Measurements from ENCODE around the gene CARD18.

Gene CARD18

DNA sequence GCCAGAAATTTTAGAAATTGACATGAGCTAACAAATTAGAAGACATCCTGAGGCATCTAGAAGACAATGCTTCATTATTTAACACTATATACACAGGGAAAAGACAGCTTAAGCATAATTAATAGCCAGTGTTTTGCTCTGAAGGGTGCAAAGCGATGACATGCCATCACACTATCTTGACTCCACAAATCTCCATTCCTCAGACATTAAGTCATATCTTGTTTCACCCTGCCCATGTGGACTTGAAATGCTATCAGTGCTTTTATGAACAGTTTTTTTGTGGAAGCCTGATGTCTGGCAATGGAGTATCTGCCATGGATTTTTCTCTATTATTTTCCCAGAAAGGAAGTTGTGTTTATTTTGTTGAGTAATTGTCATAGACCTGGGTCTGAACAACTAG, 2.3 kb downstream of the CARD18 start:
- Histone ChIP-seq H2AFZ (ENCODE audit: low read length, unreplicated experiment) (no peak overlapping the region), H3K4me1 (ENCODE audit: control insufficient read depth, insufficient read depth, low read length, unreplicated experiment) (peaks cover 18% of the 10 kb centered on the region), H3K36me3 (ENCODE audit: insufficient read depth, low read length) (no peaks in the 10 kb centered on the region), H3K27me3 (ENCODE audit: insufficient read depth, low read length) (no peaks in the 10 kb centered on the region), H3K4me3 (ENCODE audit: low read depth, low read length) (no peak overlapping the region), H3K79me2 (ENCODE audit: control insufficient read depth, insufficient read depth, low read length, unreplicated experiment) (no peaks in the 10 kb centered on the region), H3K27ac (ENCODE audit: low read depth, low read length) (no peak overlapping the region)

DNA sequence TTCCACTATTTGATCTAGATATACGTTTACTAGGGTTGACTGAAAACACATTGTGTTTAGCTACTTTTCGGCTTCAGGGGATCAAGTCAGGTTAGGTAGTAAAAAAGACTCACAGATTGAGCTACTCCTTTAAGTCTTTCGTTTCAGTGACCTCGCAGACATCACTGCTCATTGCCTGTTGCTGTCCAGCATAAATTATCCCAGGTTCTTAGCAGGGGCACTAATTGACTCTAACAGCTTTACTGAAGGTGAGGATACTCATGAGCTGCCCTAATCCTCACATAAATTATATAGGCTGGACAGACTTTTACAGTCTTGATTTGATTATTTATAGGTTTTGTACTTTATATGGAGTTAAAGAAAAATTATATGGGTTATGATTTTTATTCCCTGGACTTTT, 3.7 kb downstream of the CARD18 start:
- H2AFZ ChIP-seq (ENCODE audit: low read length, unreplicated experiment) = no peak overlapping the region
- no peak overlapping the region for H3K27ac ChIP-seq (ENCODE audit: low read depth, low read length)
- H3K27me3 ChIP-seq (ENCODE audit: insufficient read depth, low read length) = no peaks in the 10 kb centered on the region
- peaks cover 20% of the 10 kb centered on the region for H3K4me1 ChIP-seq (ENCODE audit: control insufficient read depth, insufficient read depth, low read length, unreplicated experiment)
- H3K36me3 ChIP-seq (ENCODE audit: insufficient read depth, low read length) = no peaks in the 10 kb centered on the region
- no peak overlapping the region for H3K4me3 ChIP-seq (ENCODE audit: low read depth, low read length)
- no peaks in the 10 kb centered on the region for H3K79me2 ChIP-seq (ENCODE audit: control insufficient read depth, insufficient read depth, low read length, unreplicated experiment)

DNA sequence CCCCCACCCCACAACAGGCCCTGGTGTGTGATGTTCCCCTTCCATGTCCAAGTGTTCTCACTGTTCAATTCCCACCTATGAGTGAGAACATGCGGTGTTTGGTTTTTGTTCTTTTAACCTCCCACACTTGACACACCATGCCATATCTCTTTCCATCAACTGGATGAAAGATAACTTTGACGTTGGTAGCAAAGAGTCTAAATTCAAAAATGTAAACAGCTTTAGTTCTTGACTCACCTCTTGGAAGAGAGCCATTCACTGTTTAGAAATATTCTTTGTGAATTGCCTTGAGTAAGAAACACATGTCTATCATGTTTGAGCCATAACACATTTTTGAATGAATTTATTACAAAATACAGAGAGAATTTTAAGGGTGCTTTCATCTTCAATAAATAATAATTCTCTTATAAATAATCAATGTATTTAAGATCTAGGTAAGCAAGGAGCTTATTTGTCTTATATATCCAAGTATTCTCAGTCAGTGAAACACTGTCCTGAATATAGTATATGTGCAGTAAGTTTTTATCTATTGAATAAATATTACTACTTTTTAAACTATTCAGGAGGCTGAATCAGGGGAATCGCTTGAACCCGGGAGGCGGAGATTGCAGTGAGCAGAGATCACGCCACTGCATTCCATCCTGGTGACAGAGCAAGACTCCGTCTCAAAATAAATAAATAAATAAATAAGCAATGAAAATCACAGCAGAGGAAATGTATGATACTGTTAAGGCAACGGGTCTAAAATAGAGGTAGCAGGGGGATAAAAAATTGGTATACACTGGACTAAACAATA, 6.7 kb downstream of the CARD18 start:
- Histone ChIP-seq H2AFZ (ENCODE audit: low read length, unreplicated experiment) (no peak overlapping the region), H3K79me2 (ENCODE audit: control insufficient read depth, insufficient read depth, low read length, unreplicated experiment) (no peaks in the 10 kb centered on the region), H3K27ac (ENCODE audit: low read depth, low read length) (peak overlapping the region; percentile 86)

DNA sequence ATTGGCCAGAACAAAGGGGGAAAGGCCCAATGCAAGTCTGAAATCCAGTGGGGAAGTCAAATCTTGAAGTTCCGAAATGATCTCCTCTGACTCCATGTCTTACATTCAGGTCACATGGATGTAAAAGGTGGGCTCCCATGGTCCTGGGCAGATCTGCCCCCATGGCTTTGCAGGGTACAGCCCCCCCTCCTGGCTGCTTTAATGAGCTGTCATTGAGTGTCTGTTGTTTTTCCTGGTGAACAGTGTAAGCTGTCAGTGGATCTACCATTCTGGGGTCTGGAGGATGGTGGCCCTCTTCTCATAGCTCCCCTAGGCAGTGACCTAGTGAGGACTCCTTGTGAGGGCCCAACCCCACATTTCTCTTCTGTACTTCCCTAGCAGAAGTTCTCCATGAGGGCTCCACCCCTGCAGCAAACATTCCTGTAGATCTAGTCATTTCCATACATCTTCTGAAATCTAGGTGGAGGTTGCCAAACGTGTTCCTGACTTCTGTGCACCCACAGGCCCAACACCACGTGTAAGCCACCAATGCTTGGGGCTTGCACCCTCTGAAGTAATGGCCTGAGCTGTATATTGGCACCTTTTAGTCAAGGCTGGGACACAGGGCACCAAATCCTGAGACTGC, 9.3 kb downstream of the CARD18 start:
- Histone ChIP-seq H2AFZ (ENCODE audit: low read length, unreplicated experiment) (no peak overlapping the region), H3K4me3 (ENCODE audit: low read depth, low read length) (no peak overlapping the region), H3K27me3 (ENCODE audit: insufficient read depth, low read length) (no peaks in the 10 kb centered on the region), H3K36me3 (ENCODE audit: insufficient read depth, low read length) (no peaks in the 10 kb centered on the region), H3K4me1 (ENCODE audit: control insufficient read depth, insufficient read depth, low read length, unreplicated experiment) (peaks cover 17% of the 10 kb centered on the region), H3K27ac (ENCODE audit: low read depth, low read length) (no peak overlapping the region), H3K79me2 (ENCODE audit: control insufficient read depth, insufficient read depth, low read length, unreplicated experiment) (no peaks in the 10 kb centered on the region)

More for the DNA sequence above, 6.7 kb downstream of the CARD18 start:
- H3K4me3 ChIP-seq (ENCODE audit: low read depth, low read length) = no peak overlapping the region
- peaks cover 24% of the 10 kb centered on the region for H3K4me1 ChIP-seq (ENCODE audit: control insufficient read depth, insufficient read depth, low read length, unreplicated experiment)
- H3K36me3 ChIP-seq (ENCODE audit: insufficient read depth, low read length) = no peaks in the 10 kb centered on the region
- no peaks in the 10 kb centered on the region for H3K27me3 ChIP-seq (ENCODE audit: insufficient read depth, low read length)

DNA sequence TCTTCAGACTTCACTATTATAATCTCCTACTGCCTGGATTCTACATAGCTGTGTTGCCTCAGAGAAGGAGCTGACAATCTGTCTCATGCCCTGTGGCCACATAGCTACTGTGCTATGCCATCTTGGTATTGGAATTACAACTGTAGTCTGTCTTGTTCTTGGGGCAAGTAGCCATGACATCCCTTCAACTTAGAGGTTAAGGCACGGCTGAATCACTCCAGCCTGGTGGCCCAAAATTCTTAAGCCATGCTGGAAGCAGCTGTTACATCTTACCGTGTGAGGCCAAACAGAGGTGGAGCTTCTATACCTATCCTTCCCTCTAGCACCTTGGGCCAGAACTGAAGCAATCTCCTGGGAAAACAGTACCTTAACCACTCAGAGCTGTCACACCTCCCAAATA, 14.8 kb downstream of the CARD18 start:
- no peaks in the 10 kb centered on the region for H3K36me3 ChIP-seq (ENCODE audit: insufficient read depth, low read length)
- H2AFZ ChIP-seq (ENCODE audit: low read length, unreplicated experiment) = no peak overlapping the region
- no peaks in the 10 kb centered on the region for H3K79me2 ChIP-seq (ENCODE audit: control insufficient read depth, insufficient read depth, low read length, unreplicated experiment)
- H3K4me3 ChIP-seq (ENCODE audit: low read depth, low read length) = no peak overlapping the region
- H3K27me3 ChIP-seq (ENCODE audit: insufficient read depth, low read length) = no peaks in the 10 kb centered on the region
- no peaks in the 10 kb centered on the region for H3K4me1 ChIP-seq (ENCODE audit: control insufficient read depth, insufficient read depth, low read length, unreplicated experiment)
- no peak overlapping the region for H3K27ac ChIP-seq (ENCODE audit: low read depth, low read length)

DNA sequence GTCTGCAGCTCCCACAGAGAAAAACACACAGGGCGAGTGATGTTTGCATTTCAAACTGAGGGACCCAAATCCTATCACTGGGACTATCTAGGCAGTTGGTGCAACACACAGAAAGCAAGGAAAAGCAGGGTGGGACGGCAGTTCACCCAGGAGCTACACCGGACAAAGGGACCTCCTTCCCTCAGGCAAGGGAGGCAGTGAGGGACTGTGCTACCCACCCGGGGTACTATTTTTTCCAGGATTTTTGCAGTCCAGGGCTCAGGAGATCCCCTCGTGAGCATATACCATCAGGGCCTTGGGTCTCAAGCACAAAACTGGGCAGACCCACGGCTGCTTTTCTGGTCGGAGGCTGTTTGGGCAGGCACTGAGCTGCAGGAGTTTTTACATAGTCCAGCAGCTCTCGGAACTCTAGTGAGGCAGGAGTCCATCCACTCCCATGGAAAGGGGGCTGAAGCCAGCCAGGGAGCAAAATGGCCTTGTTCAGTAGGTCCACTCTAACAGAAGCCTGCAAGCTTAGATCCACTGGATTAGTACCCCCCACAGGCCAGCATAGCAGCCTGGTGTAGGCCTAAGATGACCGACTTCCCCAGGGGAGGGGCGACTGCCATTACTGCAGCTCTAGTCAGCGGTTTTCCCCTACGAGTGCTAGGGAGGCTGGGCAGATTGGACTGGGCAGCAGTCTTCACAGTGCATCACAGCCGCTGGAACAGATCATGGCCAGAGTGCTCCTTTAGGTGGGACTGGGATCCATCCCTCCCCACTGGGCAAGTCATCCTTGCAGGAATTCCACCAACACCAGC, 28.2 kb downstream of the CARD18 start:
- H3K79me2 ChIP-seq (ENCODE audit: control insufficient read depth, insufficient read depth, low read length, unreplicated experiment) = no peaks in the 10 kb centered on the region
- H3K4me1 ChIP-seq (ENCODE audit: control insufficient read depth, insufficient read depth, low read length, unreplicated experiment) = peaks cover 11% of the 10 kb centered on the region
- no peaks in the 10 kb centered on the region for H3K36me3 ChIP-seq (ENCODE audit: insufficient read depth, low read length)
- no peaks in the 10 kb centered on the region for H3K27me3 ChIP-seq (ENCODE audit: insufficient read depth, low read length)
- H3K27ac ChIP-seq (ENCODE audit: low read depth, low read length) = no peak overlapping the region
- H2AFZ ChIP-seq (ENCODE audit: low read length, unreplicated experiment) = peak overlapping the region; percentile 85
- no peak overlapping the region for H3K4me3 ChIP-seq (ENCODE audit: low read depth, low read length)

DNA sequence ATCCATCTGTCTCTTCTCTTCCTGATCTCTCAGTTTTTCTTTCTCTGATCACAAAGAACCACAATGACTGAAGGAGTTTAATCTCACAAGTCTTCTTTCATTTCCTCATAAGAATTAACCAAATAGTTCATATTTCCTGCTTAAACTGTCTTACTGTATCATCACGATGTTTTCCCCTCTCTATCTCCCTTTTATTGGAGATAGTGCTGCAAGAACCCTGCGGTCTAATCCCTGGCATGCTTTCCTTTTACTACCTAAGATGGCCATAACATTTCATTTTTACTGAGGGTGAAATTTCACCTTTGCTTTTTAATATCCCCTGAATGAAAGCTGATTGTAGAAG, 28.9 kb downstream of the CARD18 start:
- H3K27me3 ChIP-seq (ENCODE audit: insufficient read depth, low read length) = no peaks in the 10 kb centered on the region
- peak overlapping the region; percentile 22 for H3K27ac ChIP-seq (ENCODE audit: low read depth, low read length)
- peak overlapping the region; percentile 85 for H2AFZ ChIP-seq (ENCODE audit: low read length, unreplicated experiment)
- H3K36me3 ChIP-seq (ENCODE audit: insufficient read depth, low read length) = no peaks in the 10 kb centered on the region
- peaks cover 11% of the 10 kb centered on the region for H3K4me1 ChIP-seq (ENCODE audit: control insufficient read depth, insufficient read depth, low read length, unreplicated experiment)
- no peaks in the 10 kb centered on the region for H3K79me2 ChIP-seq (ENCODE audit: control insufficient read depth, insufficient read depth, low read length, unreplicated experiment)
- H3K4me3 ChIP-seq (ENCODE audit: low read depth, low read length) = peak overlapping the region; percentile 15; the same call in 1 of the 2 replicates

DNA sequence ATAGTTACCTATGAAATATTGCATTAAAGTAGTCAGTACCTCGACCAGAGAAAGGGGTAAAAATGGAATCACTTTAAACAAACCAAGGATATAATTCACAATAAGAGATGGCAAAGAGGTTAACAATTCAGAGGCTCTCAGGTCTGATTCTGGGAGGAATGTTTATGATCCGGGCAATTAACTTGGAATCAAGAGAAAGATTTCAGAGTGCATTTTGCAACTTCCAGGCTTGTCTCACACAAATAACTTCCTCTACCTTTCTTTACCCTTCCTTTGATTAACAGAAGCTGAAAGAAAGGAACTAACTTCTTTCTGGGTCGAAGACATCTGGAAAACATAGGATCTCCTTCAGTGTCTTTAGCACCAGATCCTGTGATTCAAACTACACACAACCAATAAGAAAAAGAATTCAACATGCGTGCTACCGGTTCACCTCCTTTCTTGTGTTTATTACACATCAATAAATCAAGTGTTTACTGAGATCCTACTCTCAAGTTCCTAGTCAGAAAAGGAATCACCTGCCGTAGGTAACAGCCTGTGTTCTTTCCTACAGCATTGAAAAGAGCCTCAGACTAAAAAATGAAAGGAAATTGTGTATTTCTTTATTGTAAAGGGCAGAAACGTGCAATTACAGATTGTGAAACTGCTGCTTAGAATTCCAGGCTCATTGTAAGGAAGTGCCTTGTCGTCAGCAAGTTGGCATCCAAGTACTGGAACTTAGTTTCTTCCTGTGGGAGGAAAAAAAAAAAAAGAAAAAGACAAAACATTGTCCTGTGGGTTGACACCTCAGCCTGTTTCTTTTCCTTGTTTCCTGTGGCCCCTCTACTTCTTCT, 29.5 kb downstream of the CARD18 start:
- no peaks in the 10 kb centered on the region for H3K27me3 ChIP-seq (ENCODE audit: insufficient read depth, low read length)
- H2AFZ ChIP-seq (ENCODE audit: low read length, unreplicated experiment) = peak overlapping the region; percentile 85
- peak overlapping the region; percentile 25 for H3K27ac ChIP-seq (ENCODE audit: low read depth, low read length)
- peaks cover 11% of the 10 kb centered on the region for H3K4me1 ChIP-seq (ENCODE audit: control insufficient read depth, insufficient read depth, low read length, unreplicated experiment)
- peak overlapping the region; percentile 15; the same call in 1 of the 2 replicates for H3K4me3 ChIP-seq (ENCODE audit: low read depth, low read length)
- H3K36me3 ChIP-seq (ENCODE audit: insufficient read depth, low read length) = no peaks in the 10 kb centered on the region
- H3K79me2 ChIP-seq (ENCODE audit: control insufficient read depth, insufficient read depth, low read length, unreplicated experiment) = no peaks in the 10 kb centered on the region

DNA sequence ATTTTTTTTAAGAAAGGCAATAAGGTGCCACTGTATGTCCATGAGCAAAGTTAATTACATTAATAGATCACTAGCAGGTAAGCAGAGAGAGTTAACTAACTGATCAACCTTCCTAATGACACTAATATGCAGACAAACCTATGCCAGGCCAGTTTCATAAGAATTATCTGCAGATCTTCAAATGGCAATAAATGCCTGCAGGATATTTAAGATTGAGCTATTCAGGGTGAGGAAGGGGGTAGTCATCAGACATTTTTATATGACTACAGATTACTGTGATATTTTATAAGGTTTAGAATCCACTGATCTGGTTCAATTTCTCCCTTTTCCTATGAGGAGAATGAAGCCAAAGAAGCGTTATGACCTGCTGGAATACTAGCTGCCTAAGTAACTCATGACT, 30.2 kb downstream of the CARD18 start:
- H3K27ac ChIP-seq (ENCODE audit: low read depth, low read length) = no peak overlapping the region
- peak overlapping the region; percentile 62 for H2AFZ ChIP-seq (ENCODE audit: low read length, unreplicated experiment)
- H3K4me3 ChIP-seq (ENCODE audit: low read depth, low read length) = no peak overlapping the region
- no peaks in the 10 kb centered on the region for H3K79me2 ChIP-seq (ENCODE audit: control insufficient read depth, insufficient read depth, low read length, unreplicated experiment)
- H3K4me1 ChIP-seq (ENCODE audit: control insufficient read depth, insufficient read depth, low read length, unreplicated experiment) = peaks cover 11% of the 10 kb centered on the region
- no peaks in the 10 kb centered on the region for H3K27me3 ChIP-seq (ENCODE audit: insufficient read depth, low read length)
- H3K36me3 ChIP-seq (ENCODE audit: insufficient read depth, low read length) = no peaks in the 10 kb centered on the region

DNA sequence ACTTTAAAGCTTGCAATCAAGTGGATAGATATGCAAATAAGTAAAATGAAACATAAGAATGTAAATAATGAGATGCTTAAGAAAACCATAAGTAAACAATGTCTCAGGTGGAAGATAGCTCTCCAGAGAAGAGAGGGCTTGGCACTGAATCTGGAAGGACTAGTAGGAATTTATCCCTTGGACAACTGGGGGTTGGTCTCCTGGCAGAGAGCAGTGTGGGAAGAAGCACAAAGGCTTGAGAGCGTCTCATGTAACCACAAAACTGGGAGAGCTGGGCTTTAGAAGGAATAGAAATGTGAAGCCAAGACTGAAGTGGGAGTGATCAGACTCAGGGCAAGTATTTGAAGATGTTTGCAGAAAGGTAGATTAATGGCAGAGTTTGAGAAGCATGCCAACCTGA, 31.3 kb downstream of the CARD18 start:
- Histone ChIP-seq H3K4me1 (ENCODE audit: control insufficient read depth, insufficient read depth, low read length, unreplicated experiment) (peaks cover 11% of the 10 kb centered on the region), H2AFZ (ENCODE audit: low read length, unreplicated experiment) (no peak overlapping the region), H3K79me2 (ENCODE audit: control insufficient read depth, insufficient read depth, low read length, unreplicated experiment) (no peaks in the 10 kb centered on the region), H3K27ac (ENCODE audit: low read depth, low read length) (no peak overlapping the region), H3K36me3 (ENCODE audit: insufficient read depth, low read length) (no peaks in the 10 kb centered on the region), H3K4me3 (ENCODE audit: low read depth, low read length) (no peak overlapping the region), H3K27me3 (ENCODE audit: insufficient read depth, low read length) (no peaks in the 10 kb centered on the region)

All from ACC112 (cell line).